ENCODE data around the gene SORD. TPM values are rescaled to one million over a fixed set of nuclear protein-coding genes. Genes with fewer than 3 reads are reported as not detected.

SORD gene
- total and polyA plus RNA-seq, 2 donors (not counting 3 experiments of a cell fraction or from before 2014, with no cell fraction given) = 16.6 to 31.8 TPM

DNA sequence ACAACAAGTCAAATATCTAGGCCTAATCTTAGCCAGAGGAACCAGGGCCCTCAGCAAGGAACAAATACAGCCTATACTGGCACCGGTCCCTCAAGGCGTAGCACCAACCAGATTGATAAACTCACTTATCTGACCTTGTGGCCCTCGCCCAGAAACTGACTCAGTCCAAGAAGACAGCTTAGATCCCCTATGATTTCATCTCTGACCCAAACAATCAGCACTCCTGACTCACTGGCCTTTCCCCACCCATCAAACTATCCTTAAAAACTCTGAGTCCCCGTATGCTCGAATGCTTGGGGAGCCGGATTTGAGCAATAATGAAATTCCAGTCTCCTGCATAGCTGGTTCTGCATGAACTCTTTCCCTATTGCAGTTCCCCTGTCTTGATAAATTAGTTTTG, 1.6 kb upstream of the SORD start:
- CTCF ChIA-PET = interaction anchor here (1.1 to 1.2 kb wide), 3 partner anchors 10 to 168 kb away, joined by 3 read pairs; no protein-coding TSS in a partner anchor
- dilution Hi-C loops (cut with MboI; ENCODE audit: extremely low pct_ligation_motif_present, low sequenced_read_pairs) = no loop called here

More for the DNA sequence above, 1.6 kb upstream of the SORD start:
- Histone ChIP-seq H3K79me2 (ENCODE audit: control insufficient read depth, insufficient read depth, low read length) (peaks cover 2% of the 10 kb centered on the region), H3K4me2 (ENCODE audit: insufficient read depth, low read length) (no peak overlapping the region), H3K36me3 (ENCODE audit: control insufficient read depth in 2 of 2, extremely low read depth in 1 of 2, insufficient read depth in 2 of 2, low read length in 2 of 2) (no peaks in the 10 kb centered on the region), H3K27ac (ENCODE audit: insufficient read depth, low read depth, low read length) (no peak overlapping the region), H3K9me3 (replicated peaks; ENCODE audit: control insufficient read depth, insufficient read depth, low read length) (no peaks in the 10 kb centered on the region), H4K20me1 (replicated peaks; ENCODE audit: control insufficient read depth, extremely low read depth, insufficient read depth, low read length) (no peaks in the 10 kb centered on the region), H2AFZ (ENCODE audit: low read depth, low read length) (no peak overlapping the region), H3K4me3 (replicated peaks in 1 of 3; ENCODE audit: insufficient read depth in 1 of 3, low read depth in 1 of 3, low read length in 3 of 3) (no peak overlapping the region), H3K9me1 (replicated peaks; ENCODE audit: control insufficient read depth, extremely low read depth, insufficient read depth, low read length) (no peaks in the 10 kb centered on the region), H3K27me3 (ENCODE audit: control insufficient read depth in 2 of 2, insufficient read depth in 2 of 2, low read length in 2 of 2) (peaks cover 0 to 3% of the 10 kb centered on the region in 2 experiments), H3K4me1 (ENCODE audit: control insufficient read depth, extremely low read depth, insufficient read depth, low read length) (peaks cover 13% of the 10 kb centered on the region), H3K9ac (replicated peaks; ENCODE audit: extremely low read depth, insufficient read depth, low read length) (no peak overlapping the region)
- BruUV-seq (replicated peaks) = no TSS peak
- no peak for DNase-seq (ENCODE audit: low read depth, low spot score)
- POLR2A ChIA-PET = no interaction called here
- no peak for FAIRE-seq
- intact Hi-C loops (cut with micrococcal nuclease) = no loop called here
- TF ChIP-seq GATA2 (IDR thresholded peaks at IDR 0.05; ENCODE audit: insufficient read depth, insufficient read length, low read depth, low read length) = no peak
- TF ChIP-seq POLR2AphosphoS5 (IDR thresholded peaks at IDR 0.05; ENCODE audit: insufficient read depth, low read depth, low read length) = no peak
- TF ChIP-seq CTCF (IDR thresholded peaks at IDR 0.05; ENCODE audit: extremely low read depth in 1 of 2, insufficient read depth in 1 of 2, low read depth in 1 of 2, low read length in 2 of 2) = no peak
- TF ChIP-seq MYC (IDR thresholded peaks at IDR 0.05; ENCODE audit: low read depth, low read length) = no peak
- no peak for TF ChIP-seq EZH2 (IDR thresholded peaks at IDR 0.05; ENCODE audit: borderline replicate concordance, low read depth, low read length, severe bottlenecking)
- TF ChIP-seq, protein P1, sequence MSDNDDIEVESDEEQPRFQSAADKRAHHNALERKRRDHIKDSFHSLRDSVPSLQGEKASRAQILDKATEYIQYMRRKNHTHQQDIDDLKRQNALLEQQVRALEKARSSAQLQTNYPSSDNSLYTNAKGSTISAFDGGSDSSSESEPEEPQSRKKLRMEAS (IDR thresholded peaks at IDR 0.05; ENCODE audit: insufficient read depth, insufficient read length) = no peak
- TF ChIP-seq POLR2A (IDR thresholded peaks at IDR 0.05; ENCODE audit: low read depth, low read length) = no peak
- no peak for TF ChIP-seq JUN (IDR thresholded peaks at IDR 0.05; ENCODE audit: borderline replicate concordance, insufficient read depth, insufficient read length, low read depth)
- no peak for TF ChIP-seq FOS (IDR thresholded peaks at IDR 0.05; ENCODE audit: borderline replicate concordance, insufficient read depth, low read length)

Measured in endothelial cell of umbilical vein (primary cell).